GM23338 (cell line): ENCODE measurements around the gene SPRY2. TPM values are rescaled to one million over a fixed set of nuclear protein-coding genes. Genes with fewer than 3 reads are reported as not detected.

Experiments
- ATAC-seq: fragments of 200-7000 bp; cut with Tn5 transposase; 3 replicates; pipeline ENCODE4 v1.9.1; 2020
- DNase-seq: peaks from one replicate; pipeline ENCODE4 v3.0.0-alpha.2; 2015; ENCODE audit warnings: low spot score
- H2AFZ ChIP-seq: fragments of 200-600 bp; sonication (generic); 2 replicates; pipeline ENCODE4 v1.8.0; 2016; ENCODE audit warnings: antibody characterized with exemption, mild to moderate bottlenecking, moderate library complexity
- H3F3A ChIP-seq: fragments of 200-600 bp; sonication (generic); replicated peaks from 2 replicates; pipeline ENCODE4 v1.8.0; 2017; ENCODE audit warnings: antibody characterized with exemption, mixed run types, low read depth
- H3K27ac ChIP-seq: fragments of 200-600 bp; sonication (generic); 2 replicates; pipeline ENCODE4 v1.6.1; 2016; ENCODE audit warnings: low read depth
- H3K27me3 ChIP-seq: fragments of 200-600 bp; sonication (generic); 2 replicates; pipeline ENCODE4 v1.8.0; 2016; ENCODE audit warnings: mild to moderate bottlenecking, mixed run types, moderate library complexity; ENCODE audit not compliant: insufficient read depth
- H3K36me3 ChIP-seq: fragments of 200-600 bp; sonication (generic); 2 replicates; pipeline ENCODE4 v1.8.0; 2016; ENCODE audit warnings: mild to moderate bottlenecking; ENCODE audit not compliant: insufficient read depth
- H3K4me1 ChIP-seq: fragments of 200-600 bp; sonication (generic); 2 replicates; pipeline ENCODE4 v1.8.0; 2016; ENCODE audit warnings: mild to moderate bottlenecking, moderate library complexity; ENCODE audit not compliant: insufficient read depth
- H3K4me2 ChIP-seq: fragments of 200-600 bp; sonication (generic); 2 replicates; pipeline ENCODE4 v1.7.1; 2017; ENCODE audit warnings: mixed run types
- H3K4me3 ChIP-seq: fragments of 200-600 bp; sonication (generic); 2 replicates; pipeline ENCODE4 v1.6.1; 2016; ENCODE audit warnings: mixed run types
- H3K79me2 ChIP-seq: fragments of 200-600 bp; sonication (generic); replicated peaks from 2 replicates; pipeline ENCODE4 v1.8.0; 2017; ENCODE audit warnings: mild to moderate bottlenecking; ENCODE audit not compliant: insufficient read depth
- H3K9me2 ChIP-seq: fragments of 200-600 bp; sonication (generic); 2 replicates; pipeline ENCODE4 v1.8.0; 2017; ENCODE audit not compliant: insufficient read depth
- H4K20me1 ChIP-seq: fragments of 200-600 bp; sonication (generic); replicated peaks from 2 replicates; pipeline ENCODE4 v1.8.0; 2017; ENCODE audit warnings: mild to moderate bottlenecking; ENCODE audit not compliant: insufficient read depth
- H3K27ac Mint-ChIP-seq: 2 replicates; pipeline ENCODE4 v1.8.0; 2020; ENCODE audit warnings: inconsistent platforms, mild to moderate bottlenecking, moderate library complexity, mixed read lengths
- H3K27me3 Mint-ChIP-seq: 3 replicates; pipeline ENCODE4 v1.8.0; 2022; ENCODE audit warnings: low read depth, mild to moderate bottlenecking, moderate library complexity, mixed read lengths, inconsistent platforms; ENCODE audit not compliant: insufficient read depth, poor library complexity
- H3K36me3 Mint-ChIP-seq: 3 replicates; pipeline ENCODE4 v1.8.0; 2021; ENCODE audit warnings: low read depth, mild to moderate bottlenecking, inconsistent platforms, moderate library complexity, mixed read lengths
- H3K4me1 Mint-ChIP-seq: 3 replicates; pipeline ENCODE4 v1.8.0; 2020; ENCODE audit warnings: mild to moderate bottlenecking, inconsistent platforms, mixed read lengths
- H3K4me3 Mint-ChIP-seq: 3 replicates; pipeline ENCODE4 v1.8.0; 2021; ENCODE audit warnings: moderate library complexity, mild to moderate bottlenecking, inconsistent platforms, mixed read lengths
- H3K9me3 Mint-ChIP-seq: 3 replicates; pipeline ENCODE4 v1.8.0; 2020; ENCODE audit warnings: moderate library complexity, mild to moderate bottlenecking, inconsistent platforms, mixed read lengths
- CTCF ChIP-seq, 2 experiments: fragments of 200-600 bp in 1 of 2; sonication (generic) in 1 of 2; conservative IDR thresholded peaks; 2 replicates each; pipeline versions ENCODE4 v1.5.1 to v1.6.1; 2016 to 2017; ENCODE audit warnings: antibody characterized with exemption in 2 of 2, low read depth in 2 of 2, mild to moderate bottlenecking in 2 of 2, moderate library complexity in 1 of 2
- EZH2phosphoT487 ChIP-seq: fragments of 200-600 bp; sonication (generic); IDR thresholded peaks from one replicate; pipeline ENCODE4 v1.8.1; 2018; ENCODE audit warnings: antibody characterized with exemption; ENCODE audit not compliant: unreplicated experiment
- JUNB ChIP-seq: IDR thresholded peaks from one replicate; pipeline ENCODE4 v1.6.1; 2016; ENCODE audit warnings: antibody characterized with exemption; ENCODE audit not compliant: unreplicated experiment
- POLR2AphosphoS5 ChIP-seq: IDR thresholded peaks from 2 replicates; pipeline ENCODE4 v1.6.1; 2016; ENCODE audit warnings: antibody characterized with exemption, low read depth
- ZNF462 ChIP-seq: fragments of 250-450 bp; sonication (Bioruptor Pico); IDR thresholded peaks from 2 replicates; pipeline ENCODE4 v1.5.0; 2020; ENCODE audit warnings: mild to moderate bottlenecking, moderate library complexity
- polyA plus RNA-seq: library from polyadenylated mRNA; unstranded; fragments of >200 nt; fragmentation: Nextera tagmentation; extraction: Ambion mirVana; gene quantifications from 2 replicates; pipeline ENCODE4 v1.2.1, GENCODE V29; 2016
- total RNA-seq: library from RNA; depleted of rRNA; stranded (reverse); fragments of >200 nt; shearing (Covaris generic); gene quantifications from 2 replicates; pipeline ENCODE4 v1.2.3, GENCODE V29; 2014

The SPRY2 gene
- total and polyA plus RNA-seq, 2 experiments from 2014 or later, result 21.5 to 39.1 TPM

GRCh38 chr13:80312967-80313366 is 28.0 kb downstream of the SPRY2 start:
- no peak for ATAC-seq
- Histone ChIP-seq H3K4me2 (no peak overlapping the region), H3K36me3 (no peaks in the 10 kb centered on the region), H3F3A (no peaks in the 10 kb centered on the region), H3K27ac (no peak overlapping the region), H3K27me3 (no peaks in the 10 kb centered on the region), H3K4me1 (peaks cover 5% of the 10 kb centered on the region), H4K20me1 (no peaks in the 10 kb centered on the region), H2AFZ (0 out of 2 replicates have a peak overlapping the region, but pooled peaks have one; percentile 39), H3K9me2 (no peaks in the 10 kb centered on the region), H3K79me2 (no peaks in the 10 kb centered on the region), H3K4me3 (no peak overlapping the region)
- H3K27ac Mint-ChIP-seq, result no peak overlapping the region
- no peaks in the 10 kb centered on the region for H3K4me1 Mint-ChIP-seq
- H3K27me3 Mint-ChIP-seq, result no peaks in the 10 kb centered on the region
- H3K4me3 Mint-ChIP-seq, result no peak overlapping the region
- TF ChIP-seq POLR2AphosphoS5 (no peak), JUNB (no peak), CTCF (conservative IDR thresholded peaks at IDR 0.05; ENCODE audit: low read depth in 2 of 2) (no peak)
- H3K36me3 Mint-ChIP-seq, result no peaks in the 10 kb centered on the region
- H3K9me3 Mint-ChIP-seq, result no peaks in the 10 kb centered on the region
- DNase-seq, result no peak

- H3K9me2 ChIP-seq, result no peaks in the 10 kb centered on the region
- H3K4me1 ChIP-seq, result peaks cover 11% of the 10 kb centered on the region
- no peak for ATAC-seq
- no peak overlapping the region; the same call in 1 of the 2 replicates for H3K27ac ChIP-seq
- no peak overlapping the region for H2AFZ ChIP-seq
- no peaks in the 10 kb centered on the region for H3K27me3 ChIP-seq
- no peak for DNase-seq
- H3K4me3 ChIP-seq, result no peak overlapping the region
- H3F3A ChIP-seq, result no peaks in the 10 kb centered on the region
- H4K20me1 ChIP-seq, result no peaks in the 10 kb centered on the region
- Mint-ChIP-seq H3K36me3 (no peaks in the 10 kb centered on the region), H3K4me3 (no peak overlapping the region), H3K27ac (no peak overlapping the region), H3K4me1 (peaks cover 6% of the 10 kb centered on the region), H3K27me3 (no peaks in the 10 kb centered on the region), H3K9me3 (no peaks in the 10 kb centered on the region)
- TF ChIP-seq EZH2phosphoT487 (no peak), ZNF462 (no peak)
- H3K36me3 ChIP-seq, result no peaks in the 10 kb centered on the region
- H3K4me2 ChIP-seq, result no peak overlapping the region
- no peaks in the 10 kb centered on the region for H3K79me2 ChIP-seq
These were observed 28.8 kb downstream of the SPRY2 start for GRCh38 chr13:80312012-80312704.
